Prostate gland (tissue), 2 donors: ENCODE measurements around the gene MCM3AP.

ENCODE experiments used
- CTCF ChIP-seq, 4 experiments: fragments of 200-600 bp in 2 of 4; fragments of 450-650 bp in 2 of 4; sonication (generic) in 2 of 4; IDR thresholded peaks; 1 replicate in 3 of 4; 2 replicates in 1 of 4; pipeline ENCODE4 v1.5.1; 2016 to 2019; ENCODE audit warnings: antibody characterized with exemption in 4 of 4, mild to moderate bottlenecking in 2 of 4, moderate library complexity in 2 of 4
- POLR2A ChIP-seq: fragments of 450-650 bp; IDR thresholded peaks from one replicate; pipeline ENCODE4 v1.6.1; 2016; ENCODE audit warnings: antibody characterized with exemption, mild to moderate bottlenecking
- POLR2AphosphoS5 ChIP-seq: sonication (generic); formaldehyde crosslinking; IDR thresholded peaks from one replicate; pipeline ENCODE4 v1.6.1; 2017; ENCODE audit warnings: antibody characterized with exemption

GRCh38 chr21:46191686-46192575, 93.5 kb downstream of the MCM3AP start:
- no peak for TF ChIP-seq CTCF (IDR thresholded peaks at IDR 0.05)
- no peak for TF ChIP-seq POLR2AphosphoS5
- no peak for TF ChIP-seq POLR2A
